Lung microvascular endothelial cell (primary cell): ENCODE results near the gene AGXT2. TPM values are rescaled to one million over a fixed set of nuclear protein-coding genes. Genes with fewer than 3 reads are reported as not detected.
A peak's percentile ranks its signal among the peaks of the same experiment; 100 is the strongest.

Experiments used
- DNase-seq, 2 donors: peaks; one replicate each; pipeline versions ENCODE4 v3.0.0 to v3.0.0-alpha.2; 2010; ENCODE audit warnings: low read depth in 2 of 2
- total RNA-seq: library from RNA; depleted of rRNA; stranded (reverse); fragments of >200 nt; gene quantifications from 2 replicates; pipeline ENCODE4 v1.2.1, GENCODE V29; 2014

Gene AGXT2, protein sequence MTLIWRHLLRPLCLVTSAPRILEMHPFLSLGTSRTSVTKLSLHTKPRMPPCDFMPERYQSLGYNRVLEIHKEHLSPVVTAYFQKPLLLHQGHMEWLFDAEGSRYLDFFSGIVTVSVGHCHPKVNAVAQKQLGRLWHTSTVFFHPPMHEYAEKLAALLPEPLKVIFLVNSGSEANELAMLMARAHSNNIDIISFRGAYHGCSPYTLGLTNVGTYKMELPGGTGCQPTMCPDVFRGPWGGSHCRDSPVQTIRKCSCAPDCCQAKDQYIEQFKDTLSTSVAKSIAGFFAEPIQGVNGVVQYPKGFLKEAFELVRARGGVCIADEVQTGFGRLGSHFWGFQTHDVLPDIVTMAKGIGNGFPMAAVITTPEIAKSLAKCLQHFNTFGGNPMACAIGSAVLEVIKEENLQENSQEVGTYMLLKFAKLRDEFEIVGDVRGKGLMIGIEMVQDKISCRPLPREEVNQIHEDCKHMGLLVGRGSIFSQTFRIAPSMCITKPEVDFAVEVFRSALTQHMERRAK
- total RNA-seq, result not detected in 2 replicates

DNA sequence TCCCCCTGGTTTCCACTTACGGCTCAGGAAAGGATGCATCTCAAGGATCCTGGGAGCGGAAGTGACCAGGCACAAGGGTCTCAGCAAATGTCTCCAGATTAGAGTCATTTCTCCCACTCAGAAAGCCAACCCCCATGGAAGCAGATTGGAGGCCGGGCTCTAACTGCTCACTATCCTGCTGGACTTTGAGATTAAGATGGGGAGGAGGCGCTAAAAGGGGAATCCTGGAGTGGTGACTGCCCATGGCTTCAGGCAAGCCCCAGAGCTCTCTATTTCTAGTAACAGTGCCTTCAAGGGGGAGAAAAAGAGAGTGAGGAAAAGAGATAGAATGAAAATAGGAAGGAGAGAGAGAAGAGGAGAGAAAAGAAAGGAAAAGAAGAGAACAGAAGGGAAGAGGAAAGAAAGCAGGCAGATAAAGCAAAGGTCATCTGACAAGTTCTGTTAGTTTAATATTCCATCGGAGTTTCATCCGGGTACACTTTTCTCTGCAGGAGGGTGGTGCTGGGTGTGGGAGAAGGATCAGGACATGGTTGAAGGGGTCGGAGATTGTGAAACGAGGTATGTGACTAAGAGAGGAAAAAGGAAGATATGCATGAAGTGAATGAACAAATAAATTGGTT lies at the start of gene AGXT2:
AGXT2 (minus strand) TSS at position 165 of the 620 bp plus-strand sequence; CDS start at position 108, 57 bp downstream.
- no peak for DNase-seq

DNA sequence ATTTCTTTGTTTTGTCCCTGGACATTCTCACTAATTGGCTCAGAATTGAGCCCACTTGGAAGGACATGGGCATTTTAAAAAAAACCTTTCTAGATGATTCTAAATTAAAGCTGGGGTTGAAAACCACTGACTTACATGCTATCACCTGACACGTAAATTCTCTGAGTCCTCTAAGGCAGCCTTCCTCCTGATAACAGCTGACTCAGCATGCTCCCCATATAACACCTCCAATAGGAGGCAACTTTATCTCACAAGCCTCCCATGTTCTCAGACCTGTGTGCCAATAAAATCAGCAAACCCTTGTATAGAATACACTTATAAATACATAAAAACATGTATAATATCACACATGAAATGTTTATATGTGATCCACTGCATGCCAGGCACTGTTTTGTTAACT lies 49.2 kb upstream of the AGXT2 start:
- no peak for DNase-seq

DNA sequence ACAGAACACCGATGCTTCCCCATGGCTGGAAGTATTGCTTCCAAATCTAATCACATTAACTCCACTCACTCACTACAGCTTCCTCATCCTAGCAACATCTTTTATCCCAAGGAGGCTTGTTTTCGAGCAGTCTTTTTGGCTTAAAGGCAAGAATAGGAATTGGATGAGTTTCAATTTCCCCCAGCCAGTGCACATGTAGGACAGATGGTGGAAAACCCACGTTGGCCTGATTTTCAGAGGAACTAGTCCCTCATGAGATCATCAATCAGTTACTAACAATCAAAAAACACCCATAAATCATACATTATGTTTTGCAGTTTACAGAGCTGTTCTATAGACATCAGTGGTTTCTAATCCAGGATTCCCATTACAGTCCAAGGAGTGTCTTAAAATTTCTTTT lies 48.5 kb upstream of the AGXT2 start:
- no peak for DNase-seq

DNA sequence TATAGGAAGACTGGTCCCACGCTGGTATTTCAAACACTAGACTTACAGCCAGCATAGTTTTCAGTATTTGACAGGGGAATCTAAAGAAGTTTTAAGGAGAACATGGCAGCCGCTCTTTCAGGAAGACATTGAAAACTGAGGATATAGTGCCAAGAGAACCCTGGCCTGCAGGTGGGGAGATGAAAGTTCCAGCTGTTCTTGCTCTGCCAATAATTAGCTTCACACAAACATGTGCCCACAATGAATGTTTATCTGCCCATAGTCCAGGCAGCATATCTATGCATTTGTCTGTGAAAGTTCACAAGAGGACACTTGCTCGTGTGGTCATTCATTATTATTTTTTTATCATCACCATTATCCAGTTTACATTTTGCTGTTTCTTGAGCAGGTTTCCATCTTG lies 47.6 kb upstream of the AGXT2 start:
- no peak for DNase-seq

DNA sequence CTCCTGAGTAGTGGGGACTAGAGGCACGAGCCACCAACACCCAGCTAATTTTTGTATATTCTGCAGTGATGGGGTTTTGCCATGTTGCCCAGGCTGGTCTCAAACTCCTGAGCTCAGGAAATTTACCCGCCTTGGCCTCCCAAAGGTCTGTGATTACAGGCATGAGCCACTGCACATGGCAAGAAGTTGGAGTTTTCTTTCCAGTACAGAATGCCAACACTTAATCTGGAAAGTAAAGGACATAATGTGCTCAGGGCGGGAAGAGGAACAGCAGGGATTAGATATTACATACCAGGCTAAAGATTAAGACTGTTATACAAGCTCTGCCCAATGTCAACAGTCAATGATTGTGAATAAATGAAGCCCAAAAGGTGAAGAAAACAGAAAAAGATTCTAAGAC lies 47.2 kb upstream of the AGXT2 start:
- DNase-seq, result no peak

DNA sequence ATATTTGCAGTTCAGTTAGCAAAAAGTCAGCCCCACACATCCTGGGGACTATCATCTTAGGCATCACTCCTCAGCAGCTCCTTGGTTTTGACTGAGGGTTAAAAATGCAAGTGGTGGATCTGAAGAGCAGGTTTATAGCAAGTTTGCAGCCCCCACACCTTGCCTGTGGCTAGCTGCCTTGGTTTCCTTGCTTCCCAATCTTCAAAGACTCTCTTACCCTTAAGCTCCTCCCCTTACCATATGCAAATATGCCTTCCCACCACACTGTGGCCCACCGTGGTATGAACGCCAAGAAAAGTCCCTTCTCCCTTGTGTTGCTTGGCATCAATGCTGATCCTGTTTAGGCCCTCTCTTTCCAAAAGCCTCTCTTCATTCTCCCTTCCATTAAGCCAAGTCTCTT lies 45.0 kb upstream of the AGXT2 start:
- DNase-seq, result no peak

DNA sequence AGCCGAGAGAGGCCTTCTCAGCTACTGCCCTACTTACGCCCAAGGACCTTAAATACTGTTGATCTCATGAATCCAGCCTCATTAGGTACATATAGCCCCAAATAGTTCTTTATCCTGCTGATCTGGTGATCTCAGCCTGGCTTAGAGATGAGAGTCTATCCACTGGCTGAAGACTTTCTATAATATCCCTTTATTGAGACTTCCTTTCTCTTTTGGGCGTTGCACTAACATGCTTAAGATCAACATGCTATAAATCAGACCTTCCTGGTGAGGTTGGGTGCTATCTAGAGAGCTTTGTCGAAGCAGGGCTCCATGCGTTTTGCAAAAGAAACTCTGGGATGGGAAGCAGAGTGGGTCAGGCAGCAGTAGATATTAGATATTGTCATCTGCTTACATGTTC lies 44.0 kb upstream of the AGXT2 start:
- DNase-seq, result no peak

DNA sequence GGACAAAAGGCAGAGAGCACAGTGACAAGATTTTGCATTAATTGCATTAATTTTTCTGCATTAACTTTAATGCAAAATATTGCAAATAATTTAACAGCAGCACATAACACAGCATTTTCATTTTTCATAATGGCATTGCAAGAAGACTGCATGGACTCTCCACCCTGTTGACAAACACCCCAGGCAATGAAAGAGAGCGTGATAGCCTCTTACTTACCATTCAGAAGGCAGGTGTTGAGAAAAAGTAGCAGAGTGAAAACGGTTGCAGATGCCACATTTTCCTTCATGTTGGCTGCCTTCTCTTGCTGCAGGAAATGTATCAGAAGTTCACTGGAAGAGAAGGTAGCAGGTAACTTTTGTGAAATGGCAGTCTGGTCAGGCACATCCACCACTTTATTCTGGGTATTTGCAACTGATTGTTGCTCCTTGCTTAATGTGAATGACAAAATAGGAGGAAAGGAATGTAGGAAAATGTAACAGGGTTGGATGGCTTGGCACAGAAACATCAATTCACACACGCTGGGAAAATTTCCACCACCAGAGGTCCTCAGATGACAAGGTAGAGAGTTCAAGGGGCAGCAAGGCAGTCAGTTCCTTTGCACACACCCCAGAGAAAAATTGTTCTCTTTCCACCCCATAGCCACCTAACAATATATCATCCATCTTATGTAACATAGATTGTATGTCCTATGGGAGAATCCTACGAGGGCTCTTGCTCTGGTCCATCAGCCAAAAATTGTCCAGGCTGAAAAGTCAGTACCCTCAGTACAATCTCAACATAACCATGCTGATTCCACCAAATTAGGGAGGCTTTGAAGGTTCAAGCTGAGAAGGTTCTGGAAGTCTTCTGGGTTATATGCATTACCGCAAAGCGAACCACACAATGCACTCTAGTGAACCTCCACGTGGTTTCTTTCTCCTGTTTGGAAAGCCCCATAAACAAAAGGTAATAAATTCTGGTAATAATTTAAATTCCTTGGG lies 41.9 kb upstream of the AGXT2 start:
- DNase-seq, result peak; percentile 57 to 63

DNA sequence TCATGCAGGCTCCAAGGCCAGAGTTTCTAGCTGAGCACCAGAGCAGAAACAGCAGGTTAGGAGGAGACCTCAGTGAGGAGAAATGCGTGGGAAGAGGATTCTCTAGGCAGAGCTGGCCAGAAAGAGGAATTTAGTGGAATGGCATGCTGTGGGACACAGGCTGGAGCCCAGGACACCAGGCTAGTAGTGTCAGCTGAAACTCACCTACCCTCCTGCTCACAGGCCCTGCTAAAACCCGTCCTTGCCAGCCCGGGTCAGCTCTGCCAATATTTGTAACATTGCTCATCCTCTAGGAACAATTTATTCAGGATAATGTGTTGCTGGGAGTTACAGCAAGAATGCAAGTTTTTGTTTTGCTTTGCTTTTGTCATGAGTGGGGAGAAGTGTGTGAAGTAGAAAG lies 40.2 kb upstream of the AGXT2 start:
- no peak for DNase-seq

DNA sequence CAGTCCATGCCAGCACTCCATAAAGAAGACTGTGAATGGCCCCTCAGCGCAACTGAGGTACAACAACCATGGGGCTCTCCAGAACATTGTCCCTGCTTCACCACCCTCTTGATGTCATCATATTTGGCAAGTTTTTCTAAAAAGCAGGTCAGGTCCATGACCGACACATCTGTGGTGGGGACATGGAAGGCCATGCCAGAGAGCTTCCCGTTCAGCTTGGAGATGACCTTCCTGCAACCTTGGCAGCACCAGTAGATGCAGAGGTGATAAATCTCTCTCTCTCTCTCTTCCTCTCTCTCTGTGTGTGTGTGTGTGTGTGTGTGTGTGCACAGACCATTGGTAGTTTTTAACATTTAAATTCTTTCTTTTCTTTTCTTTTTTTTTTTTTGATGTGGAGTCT lies 35.4 kb upstream of the AGXT2 start:
- DNase-seq, result no peak

DNA sequence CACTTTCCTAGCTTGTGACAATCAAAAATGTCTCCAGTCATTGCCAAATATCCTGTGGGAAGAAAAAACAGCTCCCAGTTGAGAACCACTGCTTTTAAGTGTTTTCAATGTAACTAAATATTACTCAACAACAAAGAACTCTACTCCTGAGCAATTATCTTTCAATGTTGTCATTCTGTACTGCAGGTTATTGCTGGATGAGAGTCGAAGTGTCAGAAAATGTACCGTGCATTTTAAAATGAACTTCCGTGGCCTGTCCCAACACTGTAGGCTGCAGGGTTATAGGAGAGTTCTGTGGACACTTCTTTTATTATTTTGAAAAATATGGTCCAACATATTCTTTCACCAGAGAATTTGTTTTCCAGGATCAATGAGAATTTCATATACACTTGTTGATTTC lies 34.8 kb upstream of the AGXT2 start:
- no peak for DNase-seq

DNA sequence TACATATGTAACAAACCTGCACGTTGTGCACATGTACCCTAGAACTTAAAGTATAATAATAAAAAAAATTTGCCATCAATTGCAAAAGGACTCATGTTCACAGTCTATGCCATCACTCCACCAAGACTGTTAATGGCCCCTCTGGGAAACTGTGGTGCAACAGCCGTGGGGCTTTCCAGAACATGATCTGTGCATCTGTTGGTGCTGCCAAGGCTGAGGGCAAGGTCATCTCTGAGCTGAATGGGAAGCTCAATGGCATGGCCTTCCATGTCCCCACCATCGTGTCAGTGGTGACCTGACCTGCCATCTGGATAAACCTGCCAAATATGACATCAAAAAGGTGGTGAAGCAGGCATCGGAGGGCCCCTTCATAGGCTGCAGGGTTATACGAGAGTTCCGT lies 33.4 kb upstream of the AGXT2 start:
- no peak for DNase-seq

DNA sequence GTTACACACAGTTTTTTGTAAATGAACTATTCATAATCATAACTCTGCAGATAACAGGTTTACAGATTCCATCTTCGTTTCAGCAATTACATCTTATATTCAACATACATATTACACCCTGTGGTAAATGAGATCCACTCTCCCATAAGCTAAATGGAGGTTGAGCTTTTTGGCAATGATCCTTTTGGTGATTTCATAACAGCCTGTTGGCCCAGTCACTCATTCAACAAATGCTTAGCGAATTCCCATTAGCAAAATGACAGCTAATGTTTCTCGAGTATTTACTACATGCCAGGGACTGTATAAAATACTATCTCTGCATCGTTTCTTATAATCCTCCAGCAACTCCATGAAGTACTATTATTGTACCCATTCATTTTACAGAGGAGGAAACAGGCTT lies 25.4 kb upstream of the AGXT2 start:
- DNase-seq, result no peak

DNA sequence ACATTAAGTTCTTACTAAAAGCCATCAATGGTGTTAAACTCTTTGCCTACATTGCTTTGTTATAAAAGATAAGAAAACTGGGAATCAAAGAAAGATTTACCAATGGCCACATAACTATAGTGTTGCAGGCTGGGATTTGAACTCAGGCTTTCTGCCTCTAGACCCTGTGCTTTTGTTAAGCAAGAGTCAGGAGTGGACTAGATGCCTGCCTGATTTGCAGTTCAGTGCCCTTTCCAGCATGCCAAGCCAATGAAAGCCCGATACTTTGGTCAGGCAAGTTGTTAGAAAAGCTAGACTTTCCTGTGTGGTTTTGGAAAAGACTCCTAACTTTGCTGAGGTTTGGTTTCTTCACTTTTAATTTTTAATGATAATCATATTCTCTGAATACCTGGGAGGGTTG lies 21.4 kb upstream of the AGXT2 start:
- no peak for DNase-seq

DNA sequence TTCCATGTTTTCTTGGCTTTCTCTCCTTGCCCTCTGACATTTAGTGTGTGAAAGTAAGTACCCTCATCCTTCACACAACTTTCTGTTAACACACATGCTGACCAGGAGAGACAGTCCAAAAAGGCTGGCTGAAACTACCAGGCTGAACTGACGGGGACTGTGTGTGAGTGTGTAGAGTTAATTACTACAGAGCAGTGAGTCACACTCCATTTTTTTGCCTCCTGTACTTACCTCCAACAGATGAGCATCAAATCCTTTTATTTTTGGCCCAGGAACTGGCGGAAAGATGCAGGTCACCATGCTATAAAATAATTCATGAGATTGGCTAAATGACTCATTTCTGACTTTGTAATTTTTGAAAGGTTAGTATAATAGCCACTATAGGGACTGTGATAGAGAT lies 20.2 kb upstream of the AGXT2 start:
- no peak for DNase-seq

DNA sequence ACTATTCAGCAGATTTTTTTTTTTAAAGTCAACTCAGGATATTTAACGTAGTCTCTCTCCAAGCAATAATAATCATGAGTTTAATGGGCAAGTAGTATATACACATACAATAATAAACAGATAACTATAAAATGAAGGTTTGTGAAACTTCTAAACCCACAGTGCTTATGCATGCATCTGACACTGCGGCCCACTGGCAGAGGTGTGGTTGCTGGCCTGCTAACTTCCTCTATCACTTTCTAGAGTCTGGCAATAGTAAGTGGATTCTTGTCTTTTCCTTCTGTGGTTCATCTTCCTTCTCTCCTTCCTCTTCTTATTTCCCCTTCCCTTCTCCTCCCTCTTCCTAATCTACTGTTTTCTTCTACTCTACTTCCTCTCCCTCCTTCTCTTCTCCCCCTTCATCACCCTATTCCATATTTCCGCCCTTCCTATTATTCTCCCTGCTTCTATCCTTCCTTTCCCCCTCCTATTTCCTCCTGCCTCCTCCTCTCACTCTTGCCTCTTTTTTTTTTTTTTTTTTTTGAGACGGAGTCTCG lies 18.6 kb upstream of the AGXT2 start:
- DNase-seq, result no peak

DNA sequence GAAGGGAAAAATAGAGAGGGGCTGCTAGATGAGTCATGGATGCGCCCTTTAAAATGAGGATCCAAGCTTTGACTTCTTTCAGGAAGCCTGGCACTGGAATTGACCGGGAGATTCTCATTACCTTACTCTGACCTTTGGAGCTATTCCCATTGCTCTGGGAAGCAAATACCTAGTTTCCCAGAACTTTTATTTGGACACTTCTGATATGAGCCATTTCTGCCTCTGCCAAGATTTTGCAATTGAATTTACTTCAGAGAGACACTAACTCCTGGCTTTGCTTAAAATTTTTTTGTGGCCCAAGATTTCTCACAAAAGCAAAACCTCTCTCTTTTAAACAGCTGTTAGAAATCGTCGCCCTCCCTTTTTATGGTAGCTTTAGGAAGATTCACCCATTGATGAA lies 15.7 kb upstream of the AGXT2 start:
- no peak for DNase-seq

DNA sequence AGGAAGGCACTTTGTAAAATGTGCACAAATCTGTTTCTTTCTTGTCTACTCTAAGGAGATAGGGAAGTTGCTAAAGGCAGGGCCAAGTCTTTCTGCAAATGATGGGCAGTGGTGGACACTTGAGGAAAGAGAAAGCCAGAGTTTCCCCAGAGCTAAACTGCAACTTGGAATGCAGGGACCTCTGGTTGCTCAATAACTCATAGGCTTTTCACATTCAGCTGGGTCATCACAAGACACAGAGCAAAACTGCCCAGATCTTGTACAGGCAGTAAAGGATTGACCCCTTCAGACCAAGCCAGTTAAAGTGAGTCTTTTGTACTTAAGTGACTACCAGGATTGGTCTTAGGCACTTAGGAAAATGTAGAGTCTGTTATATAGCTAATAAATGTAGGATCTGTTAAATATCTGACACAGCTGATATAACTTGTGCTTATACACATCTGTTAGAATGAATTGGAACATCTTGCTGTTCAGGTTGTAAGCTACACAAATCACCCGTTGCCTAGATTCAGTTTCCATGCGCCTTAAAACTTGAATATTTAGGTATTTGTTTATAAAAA lies 13.5 kb upstream of the AGXT2 start:
- DNase-seq, result no peak

DNA sequence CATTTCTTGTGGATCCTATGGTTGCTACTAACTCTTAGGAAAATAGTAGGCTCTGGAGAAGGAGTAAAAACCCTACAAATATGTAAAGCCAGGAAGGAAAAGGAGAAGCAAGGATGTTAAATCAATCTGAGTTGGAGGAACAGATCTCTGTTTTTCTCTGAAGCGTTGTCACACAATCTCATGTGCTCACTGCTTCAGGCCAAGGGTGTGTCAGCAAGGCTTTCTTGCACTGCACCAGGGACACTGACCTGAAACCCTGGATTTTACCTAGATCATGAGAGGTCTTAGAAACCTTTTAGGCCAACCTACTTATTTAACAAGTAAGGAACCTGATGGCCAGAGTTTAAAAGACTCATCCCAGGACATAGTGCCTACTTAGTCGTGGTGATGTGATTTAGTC lies 12.5 kb upstream of the AGXT2 start:
- no peak for DNase-seq

DNA sequence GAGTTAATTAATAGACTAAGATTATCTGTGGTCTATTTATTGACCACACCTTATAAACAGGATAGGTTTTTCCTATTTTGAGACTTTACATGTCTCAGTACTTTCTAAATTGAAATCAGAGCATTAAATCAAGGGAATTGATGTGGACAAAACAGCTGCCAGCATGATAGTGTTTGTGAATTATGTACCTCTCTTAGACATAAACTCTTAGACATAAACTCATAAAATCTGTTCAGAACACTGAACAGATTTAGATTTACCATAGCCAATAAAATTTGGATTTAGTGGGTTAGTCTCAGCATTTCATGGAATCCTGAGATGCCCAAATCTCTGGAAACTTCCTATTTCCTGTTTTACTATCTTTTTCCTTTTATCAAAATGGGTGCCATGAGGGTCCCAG lies 11.5 kb upstream of the AGXT2 start:
- no peak for DNase-seq

DNA sequence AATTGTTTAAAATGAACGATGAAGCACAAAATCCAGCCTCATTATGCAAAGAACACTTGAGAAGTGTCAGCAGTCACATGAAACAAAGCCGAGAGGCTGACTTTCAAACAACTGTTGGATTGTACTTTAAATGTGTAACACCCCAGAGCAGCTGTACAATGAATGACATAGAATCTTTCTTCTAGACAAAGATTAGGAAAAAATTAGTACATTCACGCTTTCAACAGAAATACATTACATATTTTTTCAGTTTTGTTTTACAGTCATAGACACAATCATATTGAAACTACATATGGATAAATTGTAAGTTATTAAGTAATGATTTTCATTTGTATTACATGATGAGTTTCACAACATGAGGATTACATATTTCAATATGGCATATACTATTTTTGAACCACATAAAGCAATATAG lies 10.6 kb upstream of the AGXT2 start:
- DNase-seq, result no peak
